CD4-positive, alpha-beta memory T cell (primary cell): ENCODE results near the gene TSC2. TPM values are rescaled to one million over a fixed set of nuclear protein-coding genes. Genes with fewer than 3 reads are reported as not detected.
"Not testable (repeated sequence)": the region's sequence is repeated elsewhere in the genome, so short reads cannot be mapped to it uniquely, and the experiment has no call there.

Experiments used
- CTCF ChIA-PET: fragments of 350-600 bp; sonication (Branson Sonifier 250); formaldehyde crosslinking; loops from one replicate; lab custom pipeline; 2021; ENCODE audit warnings: inconsistent platforms; ENCODE audit not compliant: partially characterized antibody; lab: Charles Lee
- POLR2A ChIA-PET: fragments of 350-600 bp; sonication (Branson Sonifier 250); formaldehyde crosslinking; loops from one replicate; lab custom pipeline; 2021; ENCODE audit not compliant: partially characterized antibody; lab: Charles Lee
- DNase-seq, 5 donors: peaks; one replicate each; pipeline versions ENCODE4 v3.0.0 to v3.0.0-alpha.2; 2020 to 2022; ENCODE audit warnings: mixed read lengths in 1 of 5
- H3K27ac ChIP-seq: one replicate; pipeline ENCODE4 v1.7.0; 2013; ENCODE audit warnings: low read depth, low read length
- H3K27me3 ChIP-seq: 2 replicates; pipeline ENCODE4 v1.7.0; 2013; ENCODE audit warnings: mild to moderate bottlenecking, low read length, moderate library complexity; ENCODE audit not compliant: insufficient read depth
- H3K36me3 ChIP-seq: 2 replicates; pipeline ENCODE4 v1.7.0; 2013; ENCODE audit warnings: mild to moderate bottlenecking, low read length, moderate library complexity; ENCODE audit not compliant: insufficient read depth
- H3K4me1 ChIP-seq: 2 replicates; pipeline ENCODE4 v1.7.0; 2013; ENCODE audit warnings: mild to moderate bottlenecking, low read length, moderate library complexity; ENCODE audit not compliant: insufficient read depth
- H3K4me3 ChIP-seq, 2 donors: one replicate each; pipeline ENCODE4 v1.7.0; 2013; ENCODE audit warnings: low read length in 2 of 2, mild to moderate bottlenecking in 1 of 2
- H3K9me3 ChIP-seq, 2 donors: one replicate each; pipeline ENCODE4 v1.7.0; 2013; ENCODE audit warnings: low read length in 2 of 2, control low read depth in 1 of 2; ENCODE audit not compliant: control insufficient read depth in 1 of 2
- H3K27ac Mint-ChIP-seq, 7 donors: one replicate each; pipeline ENCODE4 v1.8.0; 2020 to 2021; ENCODE audit warnings: mixed read lengths in 7 of 7, mild to moderate bottlenecking in 6 of 7, inconsistent platforms in 3 of 7, moderate library complexity in 3 of 7
- H3K27me3 Mint-ChIP-seq, 2 donors: one replicate each; pipeline ENCODE4 v1.8.0; 2020 to 2021; ENCODE audit warnings: mixed read lengths in 2 of 2
- H3K36me3 Mint-ChIP-seq, 2 donors: one replicate each; pipeline ENCODE4 v1.8.0; 2020 to 2021; ENCODE audit warnings: mixed read lengths in 2 of 2, inconsistent platforms in 1 of 2, mild to moderate bottlenecking in 1 of 2
- H3K4me1 Mint-ChIP-seq, 4 donors: one replicate each; pipeline ENCODE4 v1.8.0; 2020 to 2021; ENCODE audit warnings: mixed read lengths in 4 of 4, mild to moderate bottlenecking in 1 of 4
- H3K4me3 Mint-ChIP-seq, 8 donors: one replicate each; pipeline ENCODE4 v1.8.0; 2020 to 2021; ENCODE audit warnings: mixed read lengths in 8 of 8, mild to moderate bottlenecking in 7 of 8, moderate library complexity in 6 of 8, inconsistent platforms in 3 of 8
- H3K9me3 Mint-ChIP-seq, 8 donors: one replicate each; pipeline ENCODE4 v1.8.0; 2020 to 2021; ENCODE audit warnings: mixed read lengths in 8 of 8, mild to moderate bottlenecking in 5 of 8, inconsistent platforms in 3 of 8, moderate library complexity in 1 of 8
- intact Hi-C: fragments of 100-400 bp; cut with micrococcal nuclease; formaldehyde crosslinking; loops from one replicate; pipeline ENCODE4 v1.15.1; 2023
- microRNA-seq: library from miRNA; unstranded; fragments of <30 nt; microRNA quantifications from one replicate; pipeline ENCODE4 v1.2.0, GENCODE V29; 2021; ENCODE audit warnings: borderline replicate concordance, borderline number of aligned reads, borderline microRNAs expressed, mixed read lengths
- polyA plus RNA-seq, 2 donors: library from polyadenylated mRNA; unstranded; fragments of 300-500 nt; fragmentation: Illumina TruSeq; gene quantifications; one replicate each; pipeline ENCODE4 v1.2.3, GENCODE V29; 2021
- total RNA-seq, 2 experiments: library from RNA; stranded (reverse); gene quantifications; one replicate each; pipeline ENCODE4 v1.2.3, GENCODE V29; 2021

The TSC2 gene
- total and polyA plus RNA-seq, 4 experiments from 2014 or later = 20.7 to 177 (median 104) TPM

- Histone ChIP-seq H3K27ac (peak within 1 kb of the TSS; percentile 55), H3K4me3 (peak within 1 kb of the TSS in 1 of 2 donors; percentile 43)
- peak; percentile 94 to 100 (median 99) for DNase-seq
- not testable (repeated sequence) for H3K9me3 ChIP-seq, H3K27me3 Mint-ChIP-seq, H3K27me3 ChIP-seq, H3K36me3 Mint-ChIP-seq, H3K9me3 Mint-ChIP-seq, H3K36me3 ChIP-seq, H3K4me1 ChIP-seq
- CTCF ChIA-PET = interaction anchor here (0.6 kb wide), 2 partner anchors 12 to 17 kb away, joined by 3 to 4 read pairs; no protein-coding TSS in a partner anchor
- POLR2A ChIA-PET = interaction anchor here (0.5 to 1.4 kb wide), 7 partner anchors 19 to 172 kb away, joined by 3 to 14 read pairs (median 4); partner anchors contain the start of genes GFER, NTHL1, RPS2 and TBL3
- intact Hi-C loops = loop anchor here (2.0 kb wide), 1 partner anchor 19 kb away; the partner anchor contains the start of gene TRAF7
- Mint-ChIP-seq H3K4me3 (peak within 1 kb of the TSS; percentile 85 to 94 (median 90)), H3K4me1 (peaks cover 8 to 27% (median 12%) of the 10 kb centered on the region in 4 donors), H3K27ac (peak within 1 kb of the TSS; percentile 92 to 98 (median 98))
These were observed 88.1 kb downstream of the TSC2 start, which contains the start of gene PKD1 for GRCh38 chr16:2135770-2136490. TSS of gene PKD1 (minus strand) at chr16:2135898. CDS start at chr16:2135689, 209 bp downstream.

Small RNA genes within 50 kb of the gene (microRNA-seq; reads per million reads assigned to microRNA genes)
- gene MIR1225 (not detected), gene MIR3180-5 (not detected), gene MIR4516 (not detected), gene MIR6511B1 (not detected)

Other genes with a start within 250 kb of the TSC2 start
- 10 to 100 TPM; 73.7 to 77.8 TPM for gene HAGH, start 221.2 kb upstream of the TSC2 start, total RNA-seq
- 10 to 100 TPM; 54.3 to 63.2 TPM for gene HAGH, start 221.2 kb upstream of the TSC2 start, polyA plus RNA-seq
- 1 to 10 TPM; 7.8 to 9.6 TPM for gene FAHD1, start 220.8 kb upstream of the TSC2 start, total RNA-seq
- 10 to 100 TPM; 22.3 to 23.2 TPM for gene FAHD1, start 220.8 kb upstream of the TSC2 start, polyA plus RNA-seq
- not detected for gene MEIOB, start 175.8 kb upstream of the TSC2 start, total RNA-seq
- not detected for gene MEIOB, start 175.8 kb upstream of the TSC2 start, polyA plus RNA-seq
- not detected for gene HS3ST6, start 129.6 kb upstream of the TSC2 start, total RNA-seq
- not detected for gene HS3ST6, start 129.6 kb upstream of the TSC2 start, polyA plus RNA-seq
- 10 to 100 TPM in 1 of 2 experiments, 1 to 10 TPM in 1; 9.3 to 10.6 TPM for gene MSRB1, start 104.8 kb upstream of the TSC2 start, total RNA-seq
- 10 to 100 TPM; 20.4 to 30.5 TPM for gene MSRB1, start 104.8 kb upstream of the TSC2 start, polyA plus RNA-seq
- not detected for gene RPL3L, start 93.3 kb upstream of the TSC2 start, total RNA-seq
- not detected for gene RPL3L, start 93.3 kb upstream of the TSC2 start, polyA plus RNA-seq
- gene NDUFB10, start 88.4 kb upstream of the TSC2 start, total RNA-seq = 10 to 100 TPM; 76.5 to 86.2 TPM
- gene NDUFB10, start 88.4 kb upstream of the TSC2 start, polyA plus RNA-seq = 100 to 1,000 TPM; 205 to 223 TPM
- 1,000 to 10,000 TPM; 2,828 to 2,894 TPM for gene RPS2, start 83.2 kb upstream of the TSC2 start, total RNA-seq
- gene RPS2, start 83.2 kb upstream of the TSC2 start, polyA plus RNA-seq = 1,000 to 10,000 TPM; 6,382 to 6,826 TPM
- not detected for gene RNF151, start 81.1 kb upstream of the TSC2 start, total RNA-seq
- gene RNF151, start 81.1 kb upstream of the TSC2 start, polyA plus RNA-seq = not detected
- 10 to 100 TPM; 33.2 to 35.0 TPM for gene TBL3, start 75.9 kb upstream of the TSC2 start, total RNA-seq
- 10 to 100 TPM; 44.1 to 47.6 TPM for gene TBL3, start 75.9 kb upstream of the TSC2 start, polyA plus RNA-seq
- gene NOXO1, start 66.5 kb upstream of the TSC2 start, total RNA-seq = under 1 TPM; 0.47 to 0.84 TPM
- under 1 TPM; 0.50 to 0.54 TPM for gene NOXO1, start 66.5 kb upstream of the TSC2 start, polyA plus RNA-seq
- gene GFER, start 63.8 kb upstream of the TSC2 start, total RNA-seq = 10 to 100 TPM; 19.6 to 22.6 TPM
- 10 to 100 TPM; 32.2 to 35.7 TPM for gene GFER, start 63.8 kb upstream of the TSC2 start, polyA plus RNA-seq
- 1 to 10 TPM; 1.6 TPM for gene SYNGR3, start 58.0 kb upstream of the TSC2 start, total RNA-seq
- 1 to 10 TPM in 1 of 2 donors, under 1 TPM in 1; 0.50 to 2.2 TPM for gene SYNGR3, start 58.0 kb upstream of the TSC2 start, polyA plus RNA-seq
- gene ZNF598, start 38.2 kb upstream of the TSC2 start, total RNA-seq = 10 to 100 TPM; 48.5 to 49.8 TPM
- 10 to 100 TPM in 1 of 2 donors, 1 to 10 TPM in 1; 3.1 to 10.0 TPM for gene ZNF598, start 38.2 kb upstream of the TSC2 start, polyA plus RNA-seq
- not detected for gene NPW, start 28.2 kb upstream of the TSC2 start, total RNA-seq
- gene NPW, start 28.2 kb upstream of the TSC2 start, polyA plus RNA-seq = not detected
- gene NHERF2, start 21.1 kb upstream of the TSC2 start, total RNA-seq = 1 to 10 TPM; 1.7 to 2.1 TPM
- gene NHERF2, start 21.1 kb upstream of the TSC2 start, polyA plus RNA-seq = under 1 TPM; 0.16 to 0.40 TPM
- gene NTHL1, start 151 bp upstream of the TSC2 start, total RNA-seq = 10 to 100 TPM in 1 of 2 experiments, 1 to 10 TPM in 1; 9.3 to 12.0 TPM
- 10 to 100 TPM; 13.5 to 20.1 TPM for gene NTHL1, start 151 bp upstream of the TSC2 start, polyA plus RNA-seq
- 100 to 1,000 TPM; 125 to 126 TPM for gene PKD1, start 87.9 kb downstream of the TSC2 start, total RNA-seq
- gene PKD1, start 87.9 kb downstream of the TSC2 start, polyA plus RNA-seq = 10 to 100 TPM in 1 of 2 donors, 1 to 10 TPM in 1; 2.3 to 11.7 TPM
- under 1 TPM in 1 of 2 experiments, not detected in 1; 0.44 TPM for gene RAB26, start 100.6 kb downstream of the TSC2 start, total RNA-seq
- gene RAB26, start 100.6 kb downstream of the TSC2 start, polyA plus RNA-seq = under 1 TPM; 0.52 to 0.77 TPM
- gene TRAF7, start 107.8 kb downstream of the TSC2 start, total RNA-seq = 10 to 100 TPM; 40.9 to 41.9 TPM
- 1 to 10 TPM; 1.9 to 8.9 TPM for gene TRAF7, start 107.8 kb downstream of the TSC2 start, polyA plus RNA-seq
- not detected for gene CASKIN1, start 148.6 kb downstream of the TSC2 start, total RNA-seq
- not detected for gene CASKIN1, start 148.6 kb downstream of the TSC2 start, polyA plus RNA-seq
- 10 to 100 TPM; 28.1 to 31.1 TPM for gene MLST8, start 157.5 kb downstream of the TSC2 start, total RNA-seq
- 10 to 100 TPM; 27.4 to 34.7 TPM for gene MLST8, start 157.5 kb downstream of the TSC2 start, polyA plus RNA-seq
- gene BRICD5, start 162.9 kb downstream of the TSC2 start, total RNA-seq = 10 to 100 TPM; 32.4 to 33.4 TPM
- under 1 TPM in 1 of 2 donors, not detected in 1; 0.39 TPM for gene BRICD5, start 162.9 kb downstream of the TSC2 start, polyA plus RNA-seq
- gene PGP, start 166.9 kb downstream of the TSC2 start, total RNA-seq = 10 to 100 TPM; 26.5 to 27.3 TPM
- 10 to 100 TPM in 1 of 2 donors, 1 to 10 TPM in 1; 7.8 to 12.8 TPM for gene PGP, start 166.9 kb downstream of the TSC2 start, polyA plus RNA-seq
- gene E4F1, start 175.6 kb downstream of the TSC2 start, total RNA-seq = 10 to 100 TPM; 46.5 to 49.7 TPM
- gene E4F1, start 175.6 kb downstream of the TSC2 start, polyA plus RNA-seq = 10 to 100 TPM in 1 of 2 donors, 1 to 10 TPM in 1; 6.7 to 20.9 TPM
- 1 to 10 TPM; 3.9 to 4.8 TPM for gene DNASE1L2, start 188.5 kb downstream of the TSC2 start, total RNA-seq
- not detected for gene DNASE1L2, start 188.5 kb downstream of the TSC2 start, polyA plus RNA-seq
- gene ECI1, start 203.6 kb downstream of the TSC2 start, total RNA-seq = 10 to 100 TPM; 33.0 to 36.6 TPM
- 10 to 100 TPM; 45.4 to 51.1 TPM for gene ECI1, start 203.6 kb downstream of the TSC2 start, polyA plus RNA-seq
- gene RNPS1, start 220.1 kb downstream of the TSC2 start, total RNA-seq = 100 to 1,000 TPM; 151 to 152 TPM
- 100 to 1,000 TPM; 265 to 267 TPM for gene RNPS1, start 220.1 kb downstream of the TSC2 start, polyA plus RNA-seq